Gastrocnemius medialis (tissue), 4 donors: Measurements from ENCODE around the gene PTPRJ.

Experiments used
- POLR2A ChIP-seq, 2 donors: fragments of 450-650 bp; IDR thresholded peaks; one replicate each; pipeline ENCODE4 v1.6.1; 2017; ENCODE audit warnings: antibody characterized with exemption in 2 of 2, mild to moderate bottlenecking in 2 of 2, moderate library complexity in 2 of 2
- TF ChIP-seq, protein P1 (sequence below), 5 experiments: fragments of 450-650 bp in 3 of 5; fragments of 200-600 bp in 2 of 5; sonication (generic) in 2 of 5; IDR thresholded peaks in 4 of 5; conservative IDR thresholded peaks in 1 of 5; 1 replicate in 4 of 5; 2 replicates in 1 of 5; pipeline ENCODE4 v1.5.1; 2016 to 2019; ENCODE audit warnings: antibody characterized with exemption in 5 of 5, mild to moderate bottlenecking in 3 of 5, moderate library complexity in 3 of 5

DNA sequence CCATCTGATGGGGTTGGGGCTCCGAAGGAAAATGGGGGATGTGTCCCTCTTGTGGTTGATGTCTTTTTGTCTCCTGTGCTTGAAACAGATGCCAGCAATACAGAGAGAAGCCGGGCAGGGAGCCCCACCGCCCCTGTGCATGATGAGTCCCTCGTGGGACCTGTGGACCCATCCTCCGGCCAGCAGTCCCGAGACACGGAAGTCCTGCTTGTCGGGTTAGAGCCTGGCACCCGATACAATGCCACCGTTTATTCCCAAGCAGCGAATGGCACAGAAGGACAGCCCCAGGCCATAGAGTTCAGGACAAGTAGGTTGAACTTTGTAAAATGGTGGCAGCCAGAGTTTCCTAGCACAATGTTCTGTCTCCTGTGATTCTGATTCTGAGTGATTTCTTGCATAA, 144.5 kb downstream of the PTPRJ start:
- TF ChIP-seq, protein P1, sequence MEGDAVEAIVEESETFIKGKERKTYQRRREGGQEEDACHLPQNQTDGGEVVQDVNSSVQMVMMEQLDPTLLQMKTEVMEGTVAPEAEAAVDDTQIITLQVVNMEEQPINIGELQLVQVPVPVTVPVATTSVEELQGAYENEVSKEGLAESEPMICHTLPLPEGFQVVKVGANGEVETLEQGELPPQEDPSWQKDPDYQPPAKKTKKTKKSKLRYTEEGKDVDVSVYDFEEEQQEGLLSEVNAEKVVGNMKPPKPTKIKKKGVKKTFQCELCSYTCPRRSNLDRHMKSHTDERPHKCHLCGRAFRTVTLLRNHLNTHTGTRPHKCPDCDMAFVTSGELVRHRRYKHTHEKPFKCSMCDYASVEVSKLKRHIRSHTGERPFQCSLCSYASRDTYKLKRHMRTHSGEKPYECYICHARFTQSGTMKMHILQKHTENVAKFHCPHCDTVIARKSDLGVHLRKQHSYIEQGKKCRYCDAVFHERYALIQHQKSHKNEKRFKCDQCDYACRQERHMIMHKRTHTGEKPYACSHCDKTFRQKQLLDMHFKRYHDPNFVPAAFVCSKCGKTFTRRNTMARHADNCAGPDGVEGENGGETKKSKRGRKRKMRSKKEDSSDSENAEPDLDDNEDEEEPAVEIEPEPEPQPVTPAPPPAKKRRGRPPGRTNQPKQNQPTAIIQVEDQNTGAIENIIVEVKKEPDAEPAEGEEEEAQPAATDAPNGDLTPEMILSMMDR (IDR thresholded peaks at IDR 0.05 in 4 of 5, conservative IDR thresholded peaks at IDR 0.05 in 1 of 5): no peak
- TF ChIP-seq POLR2A (IDR thresholded peaks at IDR 0.05): no peak
